ENCODE measurements around the gene GPR108.

- no peak for TF ChIP-seq NRF1 (IDR thresholded peaks at IDR 0.05; ENCODE audit: low read depth, low read length)
- no peak for TF ChIP-seq CTCF (IDR thresholded peaks at IDR 0.05; ENCODE audit: control extremely low read depth in 1 of 3, insufficient read depth in 1 of 3, low read depth in 1 of 3, low read length in 3 of 3)
Measured at GRCh38 chr19:6767081-6767356, 29.6 kb upstream of the GPR108 start.
